ENCODE data around the gene APBB3.

Gene APBB3

DNA sequence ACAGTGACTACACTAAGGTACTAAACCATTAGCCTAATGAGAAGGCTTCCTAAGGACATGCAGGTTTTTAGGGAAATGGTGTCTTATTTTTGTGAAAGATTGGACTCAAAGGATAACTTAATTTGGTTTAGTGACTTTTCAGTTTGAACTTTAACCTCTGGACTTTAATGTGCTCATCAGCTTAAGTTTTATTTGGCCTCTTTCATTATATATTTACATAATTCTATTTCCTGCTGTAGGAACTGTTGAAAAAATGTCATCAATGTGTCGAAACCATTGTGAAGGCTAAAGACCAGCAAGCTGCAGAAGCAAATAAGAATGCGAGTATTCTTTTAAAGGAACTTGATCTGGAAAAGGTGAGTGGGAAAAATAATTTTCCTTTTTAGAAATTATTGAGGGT lies 51.3 kb downstream of the APBB3 start:
- TF ChIP-seq ZNF274 (IDR thresholded peaks at IDR 0.05; ENCODE audit: low read depth, low read length) (no peak), SUZ12 (IDR thresholded peaks at IDR 0.05; ENCODE audit: extremely low read depth, insufficient read depth, insufficient read length) (no peak), YY1 (IDR thresholded peaks at IDR 0.05; ENCODE audit: insufficient read depth, insufficient read length) (no peak)
- Histone ChIP-seq H3K4me3 (ENCODE audit: insufficient read length, low read depth) (no peak overlapping the region), H3K9ac (ENCODE audit: insufficient read length, low read depth) (no peak overlapping the region), H3K9me3 (ENCODE audit: insufficient read depth, low read length) (no peaks in the 10 kb centered on the region), H3K4me1 (ENCODE audit: insufficient read depth, insufficient read length) (no peaks in the 10 kb centered on the region), H3K36me3 (ENCODE audit: insufficient read depth, insufficient read length, low read length) (peaks cover 30% of the 10 kb centered on the region), H3K27me3 (ENCODE audit: insufficient read depth, insufficient read length) (no peaks in the 10 kb centered on the region)
- no peak for DNase-seq (ENCODE audit: low read depth, low spot score)

DNA sequence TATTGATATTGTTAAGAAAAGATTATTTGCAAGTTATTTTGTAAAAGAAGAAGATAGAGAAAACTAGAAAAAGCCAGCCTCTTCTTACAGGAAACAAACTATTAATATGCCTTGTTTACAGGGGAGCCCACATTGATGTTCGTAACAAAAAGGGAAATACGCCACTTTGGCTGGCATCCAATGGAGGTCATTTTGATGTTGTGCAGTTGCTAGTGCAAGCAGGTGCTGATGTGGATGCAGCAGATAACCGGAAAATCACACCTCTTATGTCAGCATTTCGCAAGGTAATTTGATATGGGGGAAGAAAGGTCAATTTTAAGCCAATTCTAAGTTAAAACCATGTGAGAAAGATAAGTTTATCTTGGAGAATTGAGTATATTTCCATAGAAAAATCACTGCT lies 54.5 kb downstream of the APBB3 start:
- Histone ChIP-seq H3K9ac (ENCODE audit: insufficient read length, low read depth) (no peak overlapping the region), H3K4me1 (ENCODE audit: insufficient read depth, insufficient read length) (no peaks in the 10 kb centered on the region), H3K27me3 (ENCODE audit: insufficient read depth, insufficient read length) (no peaks in the 10 kb centered on the region), H3K9me3 (ENCODE audit: insufficient read depth, low read length) (no peaks in the 10 kb centered on the region), H3K36me3 (ENCODE audit: insufficient read depth, insufficient read length, low read length) (peaks cover 46% of the 10 kb centered on the region), H3K4me3 (ENCODE audit: insufficient read length, low read depth) (no peak overlapping the region)
- DNase-seq (ENCODE audit: low read depth, low spot score): no peak
- TF ChIP-seq ZNF274 (IDR thresholded peaks at IDR 0.05; ENCODE audit: low read depth, low read length): no peak
- TF ChIP-seq SUZ12 (IDR thresholded peaks at IDR 0.05; ENCODE audit: extremely low read depth, insufficient read depth, insufficient read length): no peak
- no peak for TF ChIP-seq YY1 (IDR thresholded peaks at IDR 0.05; ENCODE audit: insufficient read depth, insufficient read length)

Data from NT2/D1 (cell line).